Trophoblast cell (in vitro differentiated cells and primary cell): ENCODE measurements around the gene MLF2.
A peak's percentile ranks its signal among the peaks of the same experiment; 100 is the strongest.

Source experiments
- DNase-seq, 2 donors: peaks; one replicate each; pipeline ENCODE4 v3.0.0-alpha.2; 2016
- H2AFZ ChIP-seq: 2 replicates; pipeline ENCODE4 v1.6.1; 2013; ENCODE audit warnings: low read length, moderate library complexity, mild to moderate bottlenecking; ENCODE audit not compliant: insufficient read depth, poor library complexity
- H2AK5ac ChIP-seq: 2 replicates; pipeline ENCODE4 v1.6.1; 2013; ENCODE audit warnings: mild to moderate bottlenecking, low read length
- H2BK120ac ChIP-seq: 2 replicates; pipeline ENCODE4 v1.6.1; 2013; ENCODE audit warnings: low read length, mild to moderate bottlenecking, moderate library complexity; ENCODE audit not compliant: insufficient read depth, poor library complexity
- H2BK12ac ChIP-seq: 2 replicates; pipeline ENCODE4 v1.6.1; 2013; ENCODE audit warnings: mild to moderate bottlenecking, low read length, moderate library complexity
- H2BK5ac ChIP-seq: 2 replicates; pipeline ENCODE4 v1.6.1; 2013; ENCODE audit warnings: low read length, low read depth, moderate library complexity, mild to moderate bottlenecking; ENCODE audit not compliant: poor library complexity
- H3K14ac ChIP-seq: 2 replicates; pipeline ENCODE4 v1.6.1; 2013; ENCODE audit warnings: mild to moderate bottlenecking, low read length
- H3K18ac ChIP-seq: 2 replicates; pipeline ENCODE4 v1.6.1; 2013; ENCODE audit warnings: mild to moderate bottlenecking, low read length
- H3K23ac ChIP-seq: 2 replicates; pipeline ENCODE4 v1.6.1; 2013; ENCODE audit warnings: low read length
- H3K27ac ChIP-seq: 2 replicates; pipeline ENCODE4 v1.5.1; 2013; ENCODE audit warnings: low read depth, mild to moderate bottlenecking, inconsistent platforms, low read length, moderate library complexity
- H3K27me3 ChIP-seq: 2 replicates; pipeline ENCODE4 v1.6.1; 2013; ENCODE audit warnings: inconsistent platforms, mild to moderate bottlenecking, low read length, moderate library complexity; ENCODE audit not compliant: insufficient read depth
- H3K36me3 ChIP-seq, 2 experiments: 1 replicate in 1 of 2; 2 replicates in 1 of 2; pipeline ENCODE4 v1.6.1; 2013; ENCODE audit warnings: low read length in 2 of 2, mild to moderate bottlenecking in 2 of 2, moderate library complexity in 1 of 2; ENCODE audit not compliant: insufficient read depth in 2 of 2, control insufficient read depth in 1 of 2
- H3K4ac ChIP-seq: 2 replicates; pipeline ENCODE4 v1.6.1; 2013; ENCODE audit warnings: low read depth, mild to moderate bottlenecking, low read length, moderate library complexity
- H3K4me1 ChIP-seq, 2 experiments: 1 replicate in 1 of 2; 2 replicates in 1 of 2; pipeline ENCODE4 v1.6.1; 2013; ENCODE audit warnings: low read length in 2 of 2, mild to moderate bottlenecking in 2 of 2, moderate library complexity in 1 of 2; ENCODE audit not compliant: insufficient read depth in 2 of 2, control insufficient read depth in 1 of 2
- H3K4me2 ChIP-seq: 2 replicates; pipeline ENCODE4 v1.6.1; 2013; ENCODE audit warnings: inconsistent platforms, mild to moderate bottlenecking, low read length, moderate library complexity
- H3K4me3 ChIP-seq: 2 replicates; pipeline ENCODE4 v1.5.1; 2013; ENCODE audit warnings: mild to moderate bottlenecking, low read depth, low read length, inconsistent platforms
- H3K79me1 ChIP-seq: one replicate; pipeline ENCODE4 v1.6.1; 2013; ENCODE audit warnings: low read length
- H3K79me2 ChIP-seq: 2 replicates; pipeline ENCODE4 v1.6.1; 2013; ENCODE audit warnings: low read length, mild to moderate bottlenecking; ENCODE audit not compliant: control insufficient read depth, insufficient read depth, poor library complexity
- H3K9ac ChIP-seq: 2 replicates; pipeline ENCODE4 v1.6.1; 2013; ENCODE audit warnings: mild to moderate bottlenecking, low read length
- H3K9me3 ChIP-seq: 2 replicates; pipeline ENCODE4 v1.6.1; 2013; ENCODE audit warnings: low read depth, mild to moderate bottlenecking, control low read depth, inconsistent platforms, low read length; ENCODE audit not compliant: insufficient read depth
- H4K12ac ChIP-seq: 2 replicates; pipeline ENCODE4 v1.6.1; 2013; ENCODE audit warnings: low read depth, mild to moderate bottlenecking, low read length, moderate library complexity
- H4K8ac ChIP-seq: 2 replicates; pipeline ENCODE4 v1.6.1; 2013; ENCODE audit warnings: low read depth, mild to moderate bottlenecking, low read length, moderate library complexity
- H4K91ac ChIP-seq: one replicate; pipeline ENCODE4 v1.6.1; 2013; ENCODE audit warnings: low read depth, mild to moderate bottlenecking, low read length, moderate library complexity
- WGBS: extraction: QIAGEN DNeasy Blood & Tissue Kit; methylation state at CpG from one replicate; pipeline ENCODE4 v1.1.7; 2013; ENCODE audit warnings: missing lambda C conversion rate; ENCODE audit not compliant: insufficient read length, insufficient coverage; ENCODE audit errors: extremely low coverage; 5-methylcytosine and 5-hydroxymethylcytosine counted together

Gene MLF2

DNA sequence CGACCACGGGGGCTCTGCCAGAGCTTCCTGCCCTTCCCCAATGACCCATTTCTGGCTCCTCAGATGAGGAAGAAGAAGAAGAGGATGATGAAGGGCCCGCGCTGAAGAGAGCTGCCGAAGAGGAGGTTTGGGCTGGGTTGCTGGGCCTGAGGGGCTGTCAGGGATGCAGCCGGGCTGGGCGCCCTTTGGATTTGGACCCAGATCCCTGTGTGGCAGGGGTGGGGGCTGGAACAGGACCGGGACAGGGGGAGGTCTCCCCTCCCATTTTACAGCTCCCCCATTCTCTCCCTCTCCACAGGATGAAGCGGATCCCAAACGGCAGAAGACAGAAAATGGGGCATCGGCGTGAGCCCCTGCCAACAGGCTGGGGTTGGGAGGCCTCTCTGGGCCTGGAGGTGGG, 17.2 kb upstream of the MLF2 start:
- Histone ChIP-seq H2BK5ac (no peak overlapping the region), H3K4ac (no peak overlapping the region), H3K36me3 (peaks cover 24 to 25% of the 10 kb centered on the region in 2 experiments), H3K79me2 (peaks cover 18% of the 10 kb centered on the region), H2BK12ac (no peak overlapping the region), H2AK5ac (no peak overlapping the region), H3K27ac (no peak overlapping the region), H2AFZ (no peak overlapping the region), H3K23ac (no peak overlapping the region), H4K12ac (no peak overlapping the region), H3K27me3 (peaks cover 16% of the 10 kb centered on the region), H3K4me1 (peaks cover 17 to 24% of the 10 kb centered on the region in 2 experiments), H2BK120ac (no peak overlapping the region), H3K79me1 (peaks cover 17% of the 10 kb centered on the region), H3K9me3 (peaks cover 2% of the 10 kb centered on the region), H3K4me3 (no peak overlapping the region), H3K4me2 (no peak overlapping the region), H3K14ac (no peak overlapping the region), H3K18ac (no peak overlapping the region), H4K91ac (no peak overlapping the region), H4K8ac (no peak overlapping the region), H3K9ac (no peak overlapping the region)
- WGBS: no CpG with 5 or more reads among the region's 12 CpGs
- no peak for DNase-seq

GRCh38 chr12:6769666-6770065, 16.7 kb upstream of the MLF2 start:
- H3K4me1 ChIP-seq: peaks cover 19 to 26% of the 10 kb centered on the region in 2 experiments
- H3K9ac ChIP-seq: no peak overlapping the region
- no peak overlapping the region for H4K12ac ChIP-seq
- H3K27ac ChIP-seq: no peak overlapping the region
- no peak overlapping the region for H3K18ac ChIP-seq
- no peak overlapping the region for H2BK5ac ChIP-seq
- H3K4me3 ChIP-seq: no peak overlapping the region
- H3K9me3 ChIP-seq: peaks cover 2% of the 10 kb centered on the region
- DNase-seq: no peak
- no peak overlapping the region for H2BK120ac ChIP-seq
- no peak overlapping the region for H3K23ac ChIP-seq
- no peak overlapping the region for H3K4me2 ChIP-seq
- H3K4ac ChIP-seq: no peak overlapping the region
- H3K36me3 ChIP-seq: peaks cover 21 to 24% of the 10 kb centered on the region in 2 experiments
- H4K8ac ChIP-seq: no peak overlapping the region
- no peak overlapping the region for H2AFZ ChIP-seq
- no peak overlapping the region for H3K14ac ChIP-seq
- H2AK5ac ChIP-seq: no peak overlapping the region
- H2BK12ac ChIP-seq: no peak overlapping the region
- H3K79me1 ChIP-seq: peaks cover 19% of the 10 kb centered on the region
- peaks cover 16% of the 10 kb centered on the region for H3K27me3 ChIP-seq
- 100% methylated on average over 2 of the region's 4 CpGs for WGBS
- no peak overlapping the region for H4K91ac ChIP-seq
- peaks cover 18% of the 10 kb centered on the region for H3K79me2 ChIP-seq

GRCh38 chr12:6768990-6769389, 16.0 kb upstream of the MLF2 start:
- Histone ChIP-seq H3K14ac (no peak overlapping the region), H3K9ac (no peak overlapping the region), H3K23ac (no peak overlapping the region), H3K4me2 (peak overlapping the region; percentile 91), H3K9me3 (peaks cover 2% of the 10 kb centered on the region), H3K36me3 (peaks cover 21 to 24% of the 10 kb centered on the region in 2 experiments), H3K4me1 (peaks cover 19 to 26% of the 10 kb centered on the region in 2 experiments), H2BK5ac (no peak overlapping the region), H4K8ac (no peak overlapping the region), H3K18ac (no peak overlapping the region), H3K4me3 (no peak overlapping the region), H2AFZ (no peak overlapping the region), H3K79me1 (peaks cover 23% of the 10 kb centered on the region), H4K91ac (no peak overlapping the region), H3K4ac (no peak overlapping the region), H2BK120ac (no peak overlapping the region), H2BK12ac (no peak overlapping the region), H2AK5ac (no peak overlapping the region), H3K27me3 (peaks cover 10% of the 10 kb centered on the region), H4K12ac (no peak overlapping the region), H3K27ac (no peak overlapping the region), H3K79me2 (peaks cover 18% of the 10 kb centered on the region)
- peak in 1 of 2 donors; percentile 18 for DNase-seq
- WGBS: no CpG with 5 or more reads among the region's 6 CpGs

- no peak overlapping the region for H3K9ac ChIP-seq
- H4K12ac ChIP-seq: no peak overlapping the region
- H3K4me2 ChIP-seq: peak overlapping the region; percentile 91
- H3K79me2 ChIP-seq: peaks cover 18% of the 10 kb centered on the region
- no peak overlapping the region for H2AK5ac ChIP-seq
- H4K91ac ChIP-seq: no peak overlapping the region
- no peak overlapping the region for H3K23ac ChIP-seq
- no CpG with 5 or more reads among the region's 6 CpGs for WGBS
- H3K4me3 ChIP-seq: peak overlapping the region; percentile 10
- H2BK120ac ChIP-seq: no peak overlapping the region
- peaks cover 21 to 24% of the 10 kb centered on the region in 2 experiments for H3K36me3 ChIP-seq
- H2BK5ac ChIP-seq: no peak overlapping the region
- DNase-seq: no peak
- H2AFZ ChIP-seq: no peak overlapping the region
- H3K14ac ChIP-seq: no peak overlapping the region
- peaks cover 5% of the 10 kb centered on the region for H3K27me3 ChIP-seq
- H3K27ac ChIP-seq: no peak overlapping the region
- H3K4ac ChIP-seq: peak overlapping the region; percentile 2
- peaks cover 21 to 32% of the 10 kb centered on the region in 2 experiments for H3K4me1 ChIP-seq
- H3K18ac ChIP-seq: peak overlapping the region; percentile 22
- peaks cover 28% of the 10 kb centered on the region for H3K79me1 ChIP-seq
- H3K9me3 ChIP-seq: peaks cover 2% of the 10 kb centered on the region
- H4K8ac ChIP-seq: no peak overlapping the region
- H2BK12ac ChIP-seq: no peak overlapping the region
Measured at GRCh38 chr12:6768437-6768914, 15.5 kb upstream of the MLF2 start.
